Sigmoid colon (tissue), 7 donors: Measurements from ENCODE around the gene PCDHGA6. TPM values are rescaled to one million over a fixed set of nuclear protein-coding genes. Genes with fewer than 3 reads are reported as not detected.

Source experiments
- DNase-seq: peaks from one replicate; pipeline ENCODE4 v3.0.0-alpha.2; 2019
- H3K27ac ChIP-seq, 4 donors: fragments of 200-600 bp; sonication (generic); one replicate each; pipeline ENCODE4 v1.5.1; 2016 to 2019; ENCODE audit warnings: mild to moderate bottlenecking in 1 of 4
- H3K27me3 ChIP-seq, 3 donors: fragments of 200-600 bp; sonication (generic); one replicate each; pipeline ENCODE4 v1.5.1; 2019; ENCODE audit warnings: mild to moderate bottlenecking in 1 of 3
- H3K36me3 ChIP-seq, 4 donors: fragments of 200-600 bp; sonication (generic); one replicate each; pipeline ENCODE4 v1.5.1; 2016 to 2019
- H3K4me1 ChIP-seq, 4 donors: fragments of 200-600 bp; sonication (generic); one replicate each; pipeline ENCODE4 v1.5.1; 2017 to 2019
- H3K4me3 ChIP-seq, 4 donors: fragments of 200-600 bp; sonication (generic); one replicate each; pipeline ENCODE4 v1.5.1; 2017 to 2019; ENCODE audit warnings: mild to moderate bottlenecking in 2 of 4, moderate library complexity in 1 of 4
- H3K9me3 ChIP-seq, 4 donors: fragments of 200-600 bp in 3 of 4; sonication (generic) in 3 of 4; one replicate each; pipeline versions ENCODE4 v1.5.1 to v1.6.1; 2013 to 2019
- CTCF ChIP-seq, 4 experiments: fragments of 450-650 bp in 3 of 4; fragments of 200-600 bp in 1 of 4; IDR thresholded peaks; one replicate each; pipeline ENCODE4 v1.5.1; 2016 to 2019; ENCODE audit warnings: antibody characterized with exemption in 4 of 4, mild to moderate bottlenecking in 3 of 4, moderate library complexity in 2 of 4
- EP300 ChIP-seq, 4 donors: sonication (generic); formaldehyde crosslinking; IDR thresholded peaks; one replicate each; pipeline ENCODE4 v1.6.1; 2017; ENCODE audit warnings: antibody characterized with exemption in 4 of 4
- POLR2A ChIP-seq, 2 donors: fragments of 450-650 bp; IDR thresholded peaks; one replicate each; pipeline ENCODE4 v1.6.1; 2016; ENCODE audit warnings: antibody characterized with exemption in 2 of 2, mild to moderate bottlenecking in 2 of 2, moderate library complexity in 2 of 2
- POLR2AphosphoS5 ChIP-seq, 4 donors: sonication (generic); formaldehyde crosslinking; IDR thresholded peaks; one replicate each; pipeline ENCODE4 v1.6.1; 2017; ENCODE audit warnings: antibody characterized with exemption in 4 of 4
- WGBS, 2 donors: extraction: QIAGEN DNeasy Blood & Tissue Kit; methylation state at CpG; one replicate each; pipeline ENCODE4 v1.1.7; 2013; 5-methylcytosine and 5-hydroxymethylcytosine counted together
- intact Hi-C: fragments of 100-400 bp; cut with DNase I; formaldehyde crosslinking; loops from one replicate; pipeline ENCODE4 v1.15.1; 2023
- polyA plus RNA-seq, 3 donors: library from polyadenylated mRNA; stranded (reverse); fragments of 200-250 nt; gene quantifications; one replicate each; pipeline ENCODE4 v1.2.3, GENCODE V29; 2013
- total RNA-seq, 4 donors: library from RNA; depleted of rRNA; stranded (reverse); fragments of >200 nt; gene quantifications; one replicate each; pipeline ENCODE4 v1.1.0, GENCODE V29; 2016
- donor health status: healthy with polysubstance abuse.
- donor health status: Bipolar disorder and iron deficiency.
- donor health status: healthy.

Gene PCDHGA6
- total and polyA plus RNA-seq, 7 donors, result 0.85 to 13.6 (median 5.8) TPM; not detected in 2

DNA sequence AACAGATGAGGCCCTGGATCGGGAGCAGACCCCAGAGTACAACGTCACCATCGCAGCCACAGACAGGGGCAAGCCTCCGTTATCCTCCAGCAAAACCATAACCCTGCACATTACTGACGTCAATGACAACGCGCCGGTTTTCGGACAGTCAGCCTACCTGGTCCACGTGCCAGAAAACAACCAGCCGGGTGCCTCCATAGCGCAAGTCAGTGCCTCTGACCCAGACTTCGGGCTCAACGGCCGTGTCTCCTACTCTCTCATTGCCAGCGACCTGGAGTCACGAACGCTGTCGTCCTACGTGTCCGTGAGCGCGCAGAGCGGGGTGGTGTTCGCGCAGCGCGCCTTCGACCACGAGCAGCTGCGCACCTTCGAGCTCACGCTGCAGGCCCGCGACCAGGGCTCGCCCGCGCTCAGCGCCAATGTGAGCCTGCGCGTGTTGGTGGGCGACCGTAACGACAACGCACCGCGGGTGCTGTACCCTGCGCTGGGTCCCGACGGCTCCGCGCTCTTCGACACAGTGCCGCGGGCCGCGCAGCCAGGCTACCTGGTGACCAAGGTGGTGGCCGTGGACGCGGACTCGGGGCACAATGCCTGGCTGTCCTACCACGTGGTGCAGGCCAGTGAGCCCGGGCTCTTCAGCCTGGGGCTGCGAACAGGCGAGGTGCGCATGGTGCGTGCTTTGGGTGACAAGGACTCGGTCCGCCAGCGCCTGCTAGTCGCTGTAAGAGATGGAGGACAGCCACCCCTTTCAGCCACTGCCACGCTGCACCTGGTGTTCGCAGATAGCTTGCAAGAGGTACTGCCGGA lies 45.6 kb downstream of the PCDHGA6 start:
- H3K36me3 ChIP-seq, result no peaks in the 10 kb centered on the region
- peaks cover 58 to 90% (median 81%) of the 10 kb centered on the region in 4 donors for H3K9me3 ChIP-seq
- WGBS, 2 donors, result 37 to 71% methylated on average over 74 of the region's 74 CpGs
- no peaks in the 10 kb centered on the region for H3K27me3 ChIP-seq
- no peak for DNase-seq
- TF ChIP-seq CTCF (IDR thresholded peaks at IDR 0.05) (no peak), EP300 (IDR thresholded peaks at IDR 0.05) (no peak), POLR2AphosphoS5 (IDR thresholded peaks at IDR 0.05) (no peak), POLR2A (IDR thresholded peaks at IDR 0.05) (no peak)
- H3K27ac ChIP-seq, result no peak overlapping the region
- H3K4me3 ChIP-seq, result no peak overlapping the region
- intact Hi-C loops, result loop anchor here (5.0 kb wide), 2 partner anchors 58 to 138 kb away; partner anchors contain the start of gene PCDHGC3
- H3K4me1 ChIP-seq, result peaks cover 0 to 4% (median 2%) of the 10 kb centered on the region in 4 donors

DNA sequence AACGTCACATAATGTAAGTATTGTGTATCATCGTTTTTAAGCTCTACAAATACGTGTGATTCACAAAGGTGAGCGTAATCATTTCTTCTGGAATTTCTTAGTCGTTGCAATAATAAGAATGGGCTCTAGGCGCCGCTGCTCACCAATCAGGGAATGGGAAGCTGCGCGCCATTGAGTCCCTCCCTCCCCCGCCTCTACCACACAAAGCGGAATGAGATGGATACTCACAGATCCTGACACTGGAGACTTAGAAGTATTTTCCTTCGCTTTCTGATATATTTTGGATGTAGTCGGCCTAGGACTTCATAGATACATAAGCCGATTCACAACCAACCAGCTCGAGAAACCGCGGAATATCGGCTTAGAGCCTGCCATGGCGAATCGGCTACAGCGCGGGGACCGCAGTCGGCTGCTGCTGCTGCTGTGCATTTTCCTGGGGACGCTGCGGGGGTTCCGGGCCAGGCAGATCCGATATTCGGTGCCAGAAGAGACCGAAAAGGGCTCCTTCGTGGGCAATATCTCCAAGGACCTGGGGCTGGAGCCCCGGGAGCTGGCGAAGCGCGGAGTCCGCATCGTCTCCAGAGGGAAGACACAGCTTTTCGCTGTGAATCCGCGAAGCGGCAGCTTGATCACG lies 47.3 kb downstream of the PCDHGA6 start, which contains the start of gene PCDHGA11:
Gene PCDHGA11 (plus strand): TSS at position 197 of the 634 bp plus-strand sequence. CDS start 177 bp downstream, at position 374.
- 10 to 44% methylated on average over 42 of the region's 42 CpGs for WGBS, 2 donors
- Histone ChIP-seq H3K36me3 (peaks cover 0 to under 1% (median 0%) of the 10 kb centered on the region in 4 donors), H3K4me3 (peak within 1 kb of the TSS in 3 of 4 donors; percentile 18 to 34 (median 26)), H3K9me3 (peaks cover 52 to 91% (median 75%) of the 10 kb centered on the region in 4 donors), H3K27ac (no peak within 1 kb of the TSS), H3K27me3 (no peaks in the 10 kb centered on the region), H3K4me1 (peaks cover 0 to 4% (median 2%) of the 10 kb centered on the region in 4 donors)
- intact Hi-C loops, result no loop called here
- DNase-seq, result no peak
- TF ChIP-seq POLR2AphosphoS5 (IDR thresholded peaks at IDR 0.05), result no peak

GRCh38 chr5:141421489-141421855 lies 47.8 kb downstream of the PCDHGA6 start:
- Histone ChIP-seq H3K36me3 (peaks cover 0 to 6% (median 0%) of the 10 kb centered on the region in 4 donors), H3K9me3 (peaks cover 55 to 91% (median 75%) of the 10 kb centered on the region in 4 donors), H3K4me1 (peaks cover 0 to 4% (median 2%) of the 10 kb centered on the region in 4 donors), H3K27me3 (no peaks in the 10 kb centered on the region), H3K4me3 (peak overlapping the region in 3 of 4 donors; percentile 18 to 34 (median 26)), H3K27ac (no peak overlapping the region)
- 12 to 29% methylated on average over 13 of the region's 13 CpGs for WGBS, 2 donors
- no peak for DNase-seq
- TF ChIP-seq EP300 (IDR thresholded peaks at IDR 0.05) (no peak), CTCF (IDR thresholded peaks at IDR 0.05) (no peak), POLR2AphosphoS5 (IDR thresholded peaks at IDR 0.05) (no peak), POLR2A (IDR thresholded peaks at IDR 0.05) (no peak)
- intact Hi-C loops, result no loop called here

- Histone ChIP-seq H3K4me1 (peaks cover 0 to 4% (median 2%) of the 10 kb centered on the region in 4 donors), H3K27me3 (no peaks in the 10 kb centered on the region), H3K4me3 (no peak overlapping the region), H3K9me3 (peaks cover 65 to 98% (median 82%) of the 10 kb centered on the region in 4 donors), H3K36me3 (peaks cover 0 to 8% (median 0%) of the 10 kb centered on the region in 4 donors), H3K27ac (no peak overlapping the region)
- 28 to 54% methylated on average over 42 of the region's 42 CpGs for WGBS, 2 donors
- no peak for DNase-seq
- TF ChIP-seq EP300 (IDR thresholded peaks at IDR 0.05), result no peak
- TF ChIP-seq POLR2A (IDR thresholded peaks at IDR 0.05), result no peak
- TF ChIP-seq CTCF (IDR thresholded peaks at IDR 0.05), result no peak
- no peak for TF ChIP-seq POLR2AphosphoS5 (IDR thresholded peaks at IDR 0.05)
- intact Hi-C loops, result no loop called here
Measured at GRCh38 chr5:141422742-141423291, 49.1 kb downstream of the PCDHGA6 start.
